ENCODE data around the gene MAN2B1.
"Not testable (repeated sequence)": the region's sequence is repeated elsewhere in the genome, so short reads cannot be mapped to it uniquely, and the experiment has no call there.

The MAN2B1 gene

GRCh38 chr19:12687496-12688196 lies 21.1 kb upstream of the MAN2B1 start, which contains the start of gene GNG14:
TSS of gene GNG14 (plus strand) at chr19:12687998. CDS start at chr19:12688049, 51 bp downstream.
- no peak for DNase-seq (ENCODE audit: extremely low read depth, low read depth)
- TF ChIP-seq CTCF (IDR thresholded peaks at IDR 0.05; ENCODE audit: low read depth, low read length) = no peak

- DNase-seq (ENCODE audit: extremely low read depth, low read depth) = no peak
- no peak for TF ChIP-seq CTCF (IDR thresholded peaks at IDR 0.05; ENCODE audit: low read depth, low read length)
Observed at GRCh38 chr19:12685831-12686230, 19.3 kb upstream of the MAN2B1 start.

GRCh38 chr19:12681074-12681987 lies 14.8 kb upstream of the MAN2B1 start, which contains the start of gene DHPS:
TSS of gene DHPS (minus strand) at chr19:12681880. CDS start at chr19:12681766, 114 bp downstream.
- peak; percentile 95 for DNase-seq (ENCODE audit: extremely low read depth, low read depth)
- no peak for TF ChIP-seq CTCF (IDR thresholded peaks at IDR 0.05; ENCODE audit: low read depth, low read length)

GRCh38 chr19:12680034-12680433 lies 13.5 kb upstream of the MAN2B1 start:
- no peak for TF ChIP-seq CTCF (IDR thresholded peaks at IDR 0.05; ENCODE audit: low read depth, low read length)
- no peak for DNase-seq (ENCODE audit: extremely low read depth, low read depth)

- not testable (repeated sequence) for DNase-seq (ENCODE audit: extremely low read depth, low read depth)
Observed at GRCh38 chr19:12678039-12678438, 11.5 kb upstream of the MAN2B1 start.

- no peak for TF ChIP-seq CTCF (IDR thresholded peaks at IDR 0.05; ENCODE audit: low read depth, low read length)
Observed at GRCh38 chr19:12676928-12677327, 10.4 kb upstream of the MAN2B1 start.

GRCh38 chr19:12676384-12676792 lies 9.8 kb upstream of the MAN2B1 start:
- TF ChIP-seq CTCF (IDR thresholded peaks at IDR 0.05; ENCODE audit: low read depth, low read length) = peak; percentile 87
- no peak for DNase-seq (ENCODE audit: extremely low read depth, low read depth)

More at GRCh38 chr19:12676928-12677327, 10.4 kb upstream of the MAN2B1 start:
- no peak for DNase-seq (ENCODE audit: extremely low read depth, low read depth)
